Jurkat, Clone E6-1 (cell line): Measurements from ENCODE around the gene DEDD.

ENCODE experiments used
- DNase-seq: peaks from one replicate; pipeline ENCODE4 v3.0.0-alpha.2; 2011; ENCODE audit warnings: low read depth, low spot score
- H3K4me3 ChIP-seq: 2 replicates; pipeline ENCODE4 v1.5.1; 2011; ENCODE audit warnings: mild to moderate bottlenecking, low read length, control low read depth, moderate library complexity

DEDD gene

DNA sequence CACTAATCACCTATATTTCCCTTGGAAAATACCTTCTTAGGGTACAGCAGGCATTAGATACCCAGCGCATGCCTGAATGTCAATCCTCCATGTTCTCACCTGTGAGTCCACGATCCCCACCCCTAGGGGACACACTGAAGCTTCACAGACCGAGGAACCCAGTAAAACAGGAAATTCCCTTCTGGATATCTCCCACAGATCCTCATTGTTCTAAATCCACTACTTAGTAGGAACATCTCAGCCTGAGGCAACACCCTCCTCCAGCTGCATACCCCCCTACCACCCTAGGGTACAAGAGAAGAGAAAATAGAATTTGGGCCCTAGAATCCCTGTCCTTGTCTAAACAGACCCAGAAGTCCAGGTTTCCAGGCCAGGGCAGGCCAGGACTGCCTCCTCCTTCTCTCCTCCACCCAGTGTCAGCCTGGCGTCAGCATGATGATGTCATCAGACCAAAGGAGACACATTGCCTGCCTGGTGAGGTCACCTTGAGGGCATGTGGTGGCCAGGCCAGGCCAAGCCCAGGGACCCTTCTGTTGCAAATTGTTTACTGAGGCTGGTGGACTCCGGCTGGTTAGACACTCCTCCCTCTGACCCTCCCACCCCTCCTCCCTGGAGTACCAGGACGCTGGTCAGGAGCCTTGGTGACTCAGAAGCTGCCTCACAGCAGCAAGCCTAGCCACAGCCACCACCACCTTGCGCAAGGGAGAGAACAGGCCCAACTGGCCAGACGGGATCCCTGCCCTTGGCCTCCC lies 49.3 kb downstream of the DEDD start:
- DNase-seq: no peak
- H3K4me3 ChIP-seq: no peak overlapping the region

DNA sequence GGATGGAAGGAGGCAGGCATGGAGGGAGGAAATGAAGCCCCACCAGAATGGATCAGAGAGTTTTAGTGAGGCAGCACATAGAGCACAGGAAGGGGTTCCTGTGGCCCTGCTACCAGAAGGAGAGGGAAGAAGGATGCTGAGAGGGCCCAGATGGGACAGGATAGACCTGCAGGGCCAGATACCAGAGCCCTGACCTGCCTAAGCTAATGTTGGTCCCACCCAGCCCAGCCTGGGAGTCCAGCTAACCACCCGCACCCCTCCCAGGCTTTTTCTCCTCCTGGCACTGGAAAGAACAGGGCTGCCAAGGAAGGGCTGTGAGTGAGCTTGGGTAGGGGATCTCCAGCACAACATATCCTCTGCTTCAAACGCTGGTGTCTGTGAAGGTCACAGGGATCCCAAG lies 50.0 kb downstream of the DEDD start:
- DNase-seq: no peak
- no peak overlapping the region for H3K4me3 ChIP-seq

DNA sequence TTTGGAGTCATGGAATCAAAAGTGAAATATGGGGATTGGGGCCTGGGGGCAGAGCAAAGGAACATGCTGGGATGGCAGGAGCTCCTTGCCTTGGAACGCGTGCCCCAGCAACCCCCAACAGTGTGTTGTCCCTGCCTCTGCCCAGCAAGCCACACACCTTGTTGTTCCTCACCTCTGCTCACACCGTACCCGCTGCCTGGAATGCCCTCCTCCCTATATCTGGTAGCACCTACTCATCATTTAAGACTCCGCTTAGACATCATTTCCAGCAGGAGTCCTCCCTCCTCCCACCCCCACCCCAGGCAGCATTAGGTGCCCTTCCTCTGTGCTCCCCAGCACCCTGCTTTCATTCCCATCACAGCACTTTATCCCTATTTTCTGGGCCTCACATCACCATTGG lies 50.9 kb downstream of the DEDD start:
- no peak overlapping the region for H3K4me3 ChIP-seq
- no peak for DNase-seq

DNA sequence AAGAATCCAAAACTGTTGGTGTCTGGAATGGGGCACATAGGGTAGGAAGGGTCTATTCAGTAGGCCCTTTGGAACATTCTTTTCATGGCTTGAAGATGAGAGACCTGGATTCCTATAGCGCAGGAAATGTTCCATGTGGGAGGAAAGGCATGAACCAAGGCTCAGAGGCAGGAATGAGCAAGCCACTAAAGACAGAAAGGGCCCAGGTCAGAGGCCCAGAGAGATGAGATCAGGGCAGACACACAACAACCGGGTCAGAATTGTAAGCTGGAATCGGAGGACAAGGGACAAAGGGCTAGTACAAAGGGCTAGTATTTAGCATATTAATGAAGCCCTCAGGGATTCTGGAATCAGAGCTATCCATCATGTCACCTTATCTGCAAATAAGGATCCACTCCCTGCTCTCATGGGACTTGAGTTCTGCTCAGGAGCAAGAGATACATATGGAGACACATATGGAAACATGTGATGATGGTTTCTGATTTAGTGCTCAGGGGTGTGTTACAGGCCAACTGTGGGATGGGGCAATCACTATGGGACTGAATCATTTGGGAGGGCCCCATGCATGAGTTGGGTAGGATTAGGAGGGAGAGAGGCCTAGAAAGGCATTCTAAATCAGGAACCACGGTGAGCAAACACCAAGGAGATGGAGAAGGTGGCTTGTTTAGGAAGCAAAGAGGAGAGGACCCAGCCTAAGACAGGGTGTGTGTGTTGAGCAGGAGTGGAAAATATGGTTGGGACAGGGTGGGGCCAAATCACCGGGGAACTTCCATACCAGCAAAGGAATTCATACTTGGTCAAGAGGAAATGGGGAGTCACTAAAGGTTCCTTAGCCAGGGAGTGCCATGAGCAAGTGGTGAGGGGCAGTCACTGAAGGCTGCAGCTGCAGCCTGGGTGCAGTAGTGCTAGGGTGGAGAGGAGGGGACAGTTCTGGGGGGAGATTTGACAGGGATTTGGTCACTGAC lies 51.7 kb downstream of the DEDD start:
- DNase-seq: no peak
- H3K4me3 ChIP-seq: no peak overlapping the region

DNA sequence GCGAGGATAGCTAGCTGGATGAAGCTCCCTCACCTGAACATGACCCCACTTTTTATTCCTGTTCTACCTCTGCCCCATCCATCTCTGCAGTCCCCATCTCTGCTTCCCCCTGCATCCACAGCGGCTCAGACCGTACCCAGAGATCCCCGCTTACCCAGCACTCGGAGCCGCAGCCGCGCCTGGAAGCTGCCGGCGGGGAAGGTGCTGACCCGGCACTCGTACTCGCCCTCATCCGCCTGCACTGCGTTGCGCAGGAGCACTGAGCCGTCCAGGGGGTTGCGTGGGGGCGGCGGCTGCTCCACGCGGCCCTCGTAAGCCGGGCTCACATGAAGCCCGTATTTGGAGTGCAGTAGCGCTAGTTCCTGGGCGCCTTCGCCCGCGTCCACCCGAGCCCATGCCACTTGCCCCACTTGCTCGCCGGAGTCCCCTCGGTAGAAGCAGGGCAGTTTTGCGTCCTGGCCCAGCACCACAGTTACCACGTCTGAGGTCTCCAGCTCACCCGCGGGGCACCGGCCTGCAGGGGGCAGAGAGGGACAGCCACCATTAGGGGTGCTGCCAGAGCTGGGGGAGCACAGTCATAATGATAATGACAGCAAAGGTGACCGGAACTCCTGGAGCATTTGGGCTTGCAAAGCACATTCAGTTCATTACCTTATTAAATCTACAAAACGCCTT lies 52.9 kb downstream of the DEDD start:
- no peak for DNase-seq
- H3K4me3 ChIP-seq: no peak overlapping the region

DNA sequence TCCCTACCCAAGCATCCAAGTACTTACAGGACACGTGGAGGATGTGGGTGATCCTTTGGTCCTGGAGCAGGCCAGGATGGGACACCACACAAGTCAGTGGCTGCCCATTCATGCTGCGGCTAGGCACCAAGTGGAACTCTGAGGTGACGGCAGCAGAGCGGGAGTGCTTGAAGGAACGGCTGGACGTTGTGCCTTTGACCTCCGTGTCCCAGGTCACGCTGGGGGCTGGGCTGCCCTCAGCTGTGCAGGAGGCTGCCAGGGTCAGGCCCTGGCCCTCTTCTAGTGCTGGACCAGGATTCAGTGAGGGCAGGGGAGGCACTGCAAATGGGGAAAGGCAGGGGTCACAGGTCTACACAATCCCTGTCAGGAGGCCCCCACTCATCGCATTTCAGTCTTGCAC lies 55.0 kb downstream of the DEDD start:
- DNase-seq: no peak

DNA sequence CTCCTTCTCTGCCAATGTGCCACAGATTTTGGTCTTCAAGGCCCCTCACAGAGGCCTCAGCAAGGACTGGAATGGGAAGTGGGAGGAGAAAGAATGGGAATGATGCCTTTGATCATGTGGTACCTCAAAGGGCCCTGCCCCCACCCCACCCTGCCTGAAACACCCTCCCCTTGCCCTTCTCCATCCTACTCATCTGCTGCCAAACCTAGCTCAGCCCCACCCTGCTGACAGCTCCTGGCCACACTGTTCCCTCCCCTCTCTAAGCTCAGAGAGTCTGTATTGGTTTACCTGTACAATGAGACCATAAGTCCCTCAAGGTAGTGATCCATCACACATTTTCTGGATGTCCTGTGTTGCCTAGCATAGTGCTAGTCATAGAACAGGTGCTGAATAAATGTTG lies 56.1 kb downstream of the DEDD start:
- no peak for DNase-seq
- H3K4me3 ChIP-seq: no peak overlapping the region

More for the DNA sequence above, 55.0 kb downstream of the DEDD start:
- no peak overlapping the region for H3K4me3 ChIP-seq

DNA sequence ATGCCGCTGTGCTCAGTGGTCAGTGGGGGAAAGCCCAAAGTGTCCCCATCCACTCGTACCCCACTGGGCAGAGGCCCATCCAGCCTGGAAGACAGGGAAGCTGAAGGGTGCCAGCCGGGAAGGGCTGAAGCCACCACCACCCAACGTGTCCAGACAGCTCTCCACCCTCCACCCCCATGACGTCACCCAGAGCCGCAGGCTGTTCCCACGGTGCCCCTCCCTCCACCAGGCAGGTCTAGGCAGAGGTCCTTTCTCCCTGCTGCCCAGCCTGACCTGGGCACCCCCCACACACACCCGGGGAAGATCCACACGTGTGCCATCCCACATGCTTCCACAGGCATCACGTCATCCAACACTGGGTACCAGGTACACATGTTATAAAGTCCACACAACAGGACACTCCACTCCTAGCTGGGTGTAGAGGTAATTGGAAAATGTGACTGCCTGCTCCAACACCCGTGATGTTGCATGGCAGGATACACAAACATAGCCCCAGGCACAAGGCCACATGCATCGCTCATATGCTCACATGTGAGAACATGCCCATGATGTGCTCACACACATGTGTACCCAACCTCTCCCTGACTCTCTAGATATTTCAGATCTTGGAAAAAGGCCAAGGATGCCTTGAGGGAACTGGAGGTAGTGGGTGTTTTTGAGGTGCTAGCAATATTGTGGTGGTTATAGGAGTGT lies 57.6 kb downstream of the DEDD start:
- no peak overlapping the region for H3K4me3 ChIP-seq
- no peak for DNase-seq

DNA sequence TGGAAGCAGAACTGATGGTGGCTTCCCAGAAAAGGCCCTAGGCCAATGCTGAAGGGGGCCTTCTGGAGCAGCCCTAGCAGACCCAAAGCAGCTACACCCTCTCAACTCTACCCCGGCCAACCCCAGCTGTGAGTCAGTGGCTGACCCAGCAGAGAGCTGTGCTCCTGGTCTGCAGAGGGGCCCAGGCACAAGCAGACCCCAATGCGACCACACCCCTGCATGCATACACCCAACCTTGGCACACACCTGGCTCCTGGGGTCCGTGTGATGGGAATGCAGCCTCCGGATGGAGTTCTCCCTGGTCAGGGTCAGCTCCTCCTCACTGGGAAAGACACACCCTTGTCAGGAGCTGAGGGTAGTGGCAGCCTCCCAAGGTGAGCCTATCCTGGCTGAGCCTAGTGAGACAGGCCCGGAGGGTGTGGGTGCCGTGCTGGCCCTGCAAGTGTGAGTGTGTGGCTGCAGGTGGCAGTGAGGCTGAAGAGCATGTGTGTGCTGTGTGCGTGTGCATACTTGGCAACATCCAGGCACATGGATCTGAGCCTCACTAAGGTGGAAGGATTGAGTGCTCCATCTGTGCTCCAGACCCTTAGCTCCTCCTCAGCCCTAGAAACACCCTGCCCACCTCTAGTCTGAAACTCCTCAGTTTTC lies 58.9 kb downstream of the DEDD start:
- H3K4me3 ChIP-seq: no peak overlapping the region
- no peak for DNase-seq

DNA sequence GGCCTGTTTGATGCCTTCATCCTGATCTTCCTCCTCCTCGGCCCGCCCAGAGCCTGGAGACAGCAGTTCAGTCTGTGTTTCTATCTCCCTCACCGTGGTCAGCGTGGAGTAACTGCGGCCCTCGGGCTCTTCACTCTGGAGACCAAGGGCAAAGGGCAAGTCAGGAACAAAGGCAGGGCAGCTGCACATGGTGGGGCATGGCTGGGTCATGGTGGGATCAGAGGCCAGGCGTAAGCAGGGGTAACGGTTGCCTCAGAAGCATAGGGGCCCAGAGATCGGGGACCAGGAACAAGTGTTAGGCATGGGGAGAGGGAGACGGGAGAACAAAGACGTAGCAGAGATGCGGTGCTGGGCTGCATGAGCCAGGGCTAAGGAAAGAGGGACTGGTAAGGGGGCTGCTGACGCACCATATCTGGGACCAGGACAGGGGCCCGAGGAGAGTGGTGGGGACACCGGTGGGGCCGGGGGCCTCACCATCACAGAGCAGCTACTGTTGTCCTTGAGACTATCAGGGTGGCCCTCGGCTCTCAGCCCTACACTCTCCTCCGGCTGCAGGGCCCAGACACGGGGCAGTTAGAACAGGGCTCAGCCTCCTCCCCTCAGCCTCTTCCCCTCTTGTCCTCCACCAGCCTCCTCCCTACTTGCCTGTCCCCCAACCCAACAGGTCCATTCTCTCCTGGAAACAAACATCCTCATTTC lies 59.6 kb downstream of the DEDD start:
- DNase-seq: no peak
- no peak overlapping the region for H3K4me3 ChIP-seq

DNA sequence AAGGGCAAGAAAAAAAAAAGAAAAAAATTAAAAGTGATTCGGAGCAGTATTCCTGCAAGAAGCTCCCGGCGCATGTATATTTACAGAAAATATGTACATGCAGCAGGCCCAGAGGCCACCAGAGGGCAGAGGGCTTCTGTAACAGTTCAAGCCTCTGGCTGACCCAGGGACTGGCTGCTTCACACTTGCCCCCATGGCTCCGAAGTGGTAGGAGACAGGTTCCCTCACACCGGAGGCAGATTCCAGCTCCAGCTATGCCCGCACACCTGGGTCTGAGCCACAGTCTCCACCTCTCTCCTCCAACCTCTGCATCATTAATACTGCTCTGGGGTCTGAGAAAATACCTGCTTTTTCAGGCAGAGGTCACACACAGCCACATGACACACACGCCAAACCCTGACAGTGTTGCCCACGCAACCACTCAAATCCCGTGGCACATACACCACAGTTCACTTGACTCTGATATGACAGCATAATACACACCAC lies 60.5 kb downstream of the DEDD start:
- DNase-seq: peak; percentile 28
- H3K4me3 ChIP-seq: no peak overlapping the region
